Aortic smooth muscle cell (primary cell): Measurements from ENCODE around the gene FKBP7. TPM values are rescaled to one million over a fixed set of nuclear protein-coding genes. Genes with fewer than 3 reads are reported as not detected.

ENCODE experiments used
- total RNA-seq: library from RNA; depleted of rRNA; stranded (reverse); fragments of >200 nt; gene quantifications from 2 replicates; pipeline ENCODE4 v1.2.3, GENCODE V29; 2014

FKBP7 gene
- total RNA-seq: 51.4 and 67.8 TPM in 2 replicates

GRCh38 chr2:178478439-178479274 is at the start of gene FKBP7:
TSS of gene FKBP7 (minus strand) at chr2:178478600. CDS start at chr2:178478499, 101 bp downstream.

DNA sequence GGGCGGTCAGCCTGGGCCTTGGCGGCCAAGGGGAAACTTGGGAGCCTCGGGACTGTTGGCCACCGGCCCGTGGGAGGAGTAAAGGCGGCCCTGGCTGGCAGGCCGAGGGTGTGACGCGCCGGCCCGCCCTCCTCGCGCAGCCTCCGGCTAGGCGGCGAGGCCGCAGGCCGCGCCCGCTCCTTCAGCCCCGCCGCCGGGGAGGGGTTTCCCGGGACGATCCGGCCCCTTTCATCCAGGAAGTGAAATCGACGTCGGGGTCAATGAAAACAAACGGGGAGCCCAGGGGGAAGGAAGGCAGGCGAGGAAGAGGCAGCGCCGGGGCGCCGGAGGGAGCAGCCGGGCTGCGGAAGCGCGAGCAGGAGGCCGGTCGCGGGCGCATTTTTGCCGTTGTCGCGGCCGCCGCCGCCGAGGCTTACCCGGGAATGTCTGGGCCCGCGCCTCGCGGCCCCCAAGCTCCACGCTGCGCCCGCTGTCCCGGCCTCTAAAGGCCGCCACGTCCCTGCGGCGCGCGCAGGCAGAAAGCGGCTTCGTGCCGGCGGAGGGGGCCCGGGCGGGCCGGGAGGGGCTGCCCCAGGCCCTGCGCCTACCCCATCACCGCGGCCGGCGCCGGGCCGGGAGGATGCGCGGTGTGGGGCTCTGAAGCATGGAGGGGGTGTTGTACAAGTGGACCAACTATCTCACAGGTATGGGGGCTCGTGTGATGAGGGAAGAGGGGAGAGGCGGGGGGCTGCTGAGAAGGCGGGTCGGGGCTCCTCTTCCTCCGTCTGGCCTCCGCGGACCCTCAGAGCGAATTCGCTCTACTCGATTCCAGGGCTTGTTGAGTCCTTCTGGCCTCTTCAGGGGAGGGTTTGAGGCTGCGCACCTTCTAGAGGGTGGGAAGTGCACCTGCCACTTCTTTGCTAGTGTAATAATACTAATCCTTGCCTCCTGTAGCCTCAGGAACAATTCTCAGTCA is 2.1 kb upstream of the FKBP7 start, which contains the start of gene PLEKHA3:
Gene PLEKHA3 (plus strand): TSS at position 231 of the 955 bp plus-strand sequence. CDS start 413 bp downstream, at position 644.

GRCh38 chr2:178450774-178451525 is 27.4 kb downstream of the FKBP7 start, which contains the start of the genes PJVK and PRKRA:
TSS of gene PJVK (plus strand) at chr2:178451378. CDS start at chr2:178453410, 2,032 bp downstream.
TSS of gene PRKRA (minus strand) at chr2:178451175. CDS start at chr2:178451030, 145 bp downstream.

Other genes with a start within 250 kb of the FKBP7 start
- 41.3 and 41.5 TPM in 2 replicates for gene PRKRA, start 27.4 kb downstream of the FKBP7 start, total RNA-seq
- gene PJVK, start 27.2 kb downstream of the FKBP7 start, total RNA-seq: 1.2 and 1.5 TPM in 2 replicates
- 8.2 and 8.8 TPM in 2 replicates for gene PLEKHA3, start 1.9 kb upstream of the FKBP7 start, total RNA-seq